NCI-H1930 (cell line): Measurements from ENCODE around the gene TNKS2.
"Not testable (repeated sequence)": the region's sequence is repeated elsewhere in the genome, so short reads cannot be mapped to it uniquely, and the experiment has no call there.

Experiments used
- DNase-seq, 2 experiments: peaks; one replicate each; lab custom pipeline; 2025; lab: John Stamatoyannopoulos, UW

Gene TNKS2

GRCh38 chr10:91797874-91798648 is at the start of gene TNKS2:
Gene TNKS2, plus strand, starts transcription at chr10:91798426. Its CDS starts 265 bp downstream, at chr10:91798691.
- peak; percentile 88 to 91 for DNase-seq

GRCh38 chr10:91749592-91749991 is 48.6 kb upstream of the TNKS2 start:
- not testable (repeated sequence) for DNase-seq

GRCh38 chr10:91756286-91756685 is 41.9 kb upstream of the TNKS2 start:
- no peak for DNase-seq

- peak in 1 of 2 experiments; percentile 24 for DNase-seq
Observed at GRCh38 chr10:91758303-91759146, 39.7 kb upstream of the TNKS2 start.

GRCh38 chr10:91759581-91759986 is 38.6 kb upstream of the TNKS2 start:
- no peak for DNase-seq

- no peak for DNase-seq
Observed at GRCh38 chr10:91761721-91762120, 36.5 kb upstream of the TNKS2 start.

GRCh38 chr10:91762878-91763277 is 35.3 kb upstream of the TNKS2 start:
- DNase-seq = no peak

GRCh38 chr10:91766676-91767075 is 31.6 kb upstream of the TNKS2 start:
- no peak for DNase-seq

GRCh38 chr10:91768123-91768522 is 30.1 kb upstream of the TNKS2 start:
- no peak for DNase-seq

GRCh38 chr10:91771907-91772306 is 26.3 kb upstream of the TNKS2 start:
- no peak for DNase-seq

- no peak for DNase-seq
Observed at GRCh38 chr10:91772461-91772860, 25.8 kb upstream of the TNKS2 start.

GRCh38 chr10:91772869-91773268 is 25.4 kb upstream of the TNKS2 start:
- DNase-seq = no peak

- DNase-seq = no peak
Observed at GRCh38 chr10:91774571-91774970, 23.7 kb upstream of the TNKS2 start.

GRCh38 chr10:91775731-91776130 is 22.5 kb upstream of the TNKS2 start:
- no peak for DNase-seq

- no peak for DNase-seq
Observed at GRCh38 chr10:91776266-91776665, 22.0 kb upstream of the TNKS2 start.

GRCh38 chr10:91778485-91778884 is 19.7 kb upstream of the TNKS2 start:
- no peak for DNase-seq

- no peak for DNase-seq
Observed at GRCh38 chr10:91779011-91779605, 19.1 kb upstream of the TNKS2 start.

GRCh38 chr10:91782539-91782938 is 15.7 kb upstream of the TNKS2 start:
- no peak for DNase-seq

GRCh38 chr10:91785830-91786229 is 12.4 kb upstream of the TNKS2 start:
- DNase-seq = no peak

- DNase-seq = no peak
Observed at GRCh38 chr10:91787258-91787657, 11.0 kb upstream of the TNKS2 start.

- no peak for DNase-seq
Observed at GRCh38 chr10:91787810-91788209, 10.4 kb upstream of the TNKS2 start.

- DNase-seq = no peak
Observed at GRCh38 chr10:91788527-91788926, 9.7 kb upstream of the TNKS2 start.
